H1 (cell line): ENCODE results near the gene NKAIN4. TPM values are rescaled to one million over a fixed set of nuclear protein-coding genes. Genes with fewer than 3 reads are reported as not detected.

Experiments
- BRCA1 ChIP-seq: IDR thresholded peaks from 2 replicates; pipeline ENCODE4 v1.6.1; 2012; ENCODE audit warnings: low read depth, low read length, improper control_type of control experiment
- CEBPB ChIP-seq: IDR thresholded peaks from 2 replicates; pipeline ENCODE4 v1.6.1; 2012; ENCODE audit warnings: low read depth, low read length
- CHD7 ChIP-seq: fragments of 300-600 bp; sonication (generic); IDR thresholded peaks from 2 replicates; pipeline ENCODE4 v1.7.1; 2012; ENCODE audit warnings: low read length, moderate library complexity, mild to moderate bottlenecking, inconsistent platforms; ENCODE audit not compliant: insufficient replicate concordance
- CTCF ChIP-seq, 3 experiments: IDR thresholded peaks; 1 replicate in 2 of 3; 2 replicates in 1 of 3; pipeline versions ENCODE4 v1.5.1 to v1.6.1; 2011; ENCODE audit warnings: low read length in 3 of 3, mild to moderate bottlenecking in 3 of 3, inconsistent platforms in 2 of 3, low read depth in 1 of 3, moderate library complexity in 1 of 3; ENCODE audit not compliant: insufficient read depth in 1 of 3; ENCODE audit errors: control extremely low read depth in 1 of 3
- NRF1 ChIP-seq: IDR thresholded peaks from 2 replicates; pipeline ENCODE4 v1.6.1; 2011; ENCODE audit warnings: mild to moderate bottlenecking, low read depth, low read length, improper control_type of control experiment
- RXRA ChIP-seq: IDR thresholded peaks from 2 replicates; pipeline ENCODE4 v1.6.1; 2011; ENCODE audit warnings: low read depth, mild to moderate bottlenecking, low read length, moderate library complexity; ENCODE audit not compliant: insufficient read depth
- SIX5 ChIP-seq: IDR thresholded peaks from 2 replicates; pipeline ENCODE4 v1.6.1; 2011; ENCODE audit warnings: mild to moderate bottlenecking, low read depth, low read length
- polyA plus RNA-seq, 7 experiments: library from polyadenylated mRNA; depleted of rRNA in 3 of 7; stranded (reverse) in 5 of 7; unstranded in 2 of 7; fragments of >200 nt in 5 of 7; fragments of 200-250 nt in 2 of 7; gene quantifications; 1 replicate in 5 of 7; 2 replicates in 1 of 7; 4 replicates in 1 of 7; pipeline versions ENCODE4 v1.2.1 to v1.2.3, GENCODE V29; 2011 to 2013; ENCODE audit warnings: missing spikeins in 2 of 7, mixed read lengths in 2 of 7
- total RNA-seq: library from RNA; stranded (reverse); fragmentation: NEBNext Ultra II Directional; extraction: Animal tissue kit (Norgen Biotek cat#: 25700); gene quantifications from 2 replicates; pipeline ENCODE4 v1.2.1, GENCODE V29; 2021

The NKAIN4 gene
- total and polyA plus RNA-seq, 2 of the 8 experiments (the other 6 are each of a cell fraction or from before 2014, with no cell fraction given), result 6.9 to 17.0 TPM

- TF ChIP-seq CHD7 (no peak), CTCF (IDR thresholded peaks at IDR 0.05; ENCODE audit: control extremely low read depth in 1 of 3, insufficient read depth in 1 of 3, low read depth in 1 of 3, low read length in 3 of 3) (no peak), SIX5 (no peak), RXRA (no peak), NRF1 (no peak), BRCA1 (no peak), CEBPB (no peak)
Measured at GRCh38 chr20:63261060-63261794, 7.0 kb upstream of the NKAIN4 start (continued).
